Fibroblast of mammary gland (primary cell): ENCODE results near the gene CARS2.
"Not testable (repeated sequence)": the region's sequence is repeated elsewhere in the genome, so short reads cannot be mapped to it uniquely, and the experiment has no call there.

Experiments used
- DNase-seq: peaks from one replicate; pipeline ENCODE4 v3.0.0-alpha.2; 2010; ENCODE audit warnings: low read depth
- H3K4me3 ChIP-seq: 2 replicates; pipeline ENCODE4 v1.5.1; 2011; ENCODE audit warnings: low read depth, mild to moderate bottlenecking, low read length, moderate library complexity; ENCODE audit not compliant: control insufficient read depth
- TF ChIP-seq, protein P1 (sequence below): conservative IDR thresholded peaks from 2 replicates; pipeline ENCODE4 v1.5.1; 2011; ENCODE audit warnings: low read depth, low read length, inconsistent platforms; ENCODE audit not compliant: control insufficient read depth, insufficient read depth

Gene CARS2

DNA sequence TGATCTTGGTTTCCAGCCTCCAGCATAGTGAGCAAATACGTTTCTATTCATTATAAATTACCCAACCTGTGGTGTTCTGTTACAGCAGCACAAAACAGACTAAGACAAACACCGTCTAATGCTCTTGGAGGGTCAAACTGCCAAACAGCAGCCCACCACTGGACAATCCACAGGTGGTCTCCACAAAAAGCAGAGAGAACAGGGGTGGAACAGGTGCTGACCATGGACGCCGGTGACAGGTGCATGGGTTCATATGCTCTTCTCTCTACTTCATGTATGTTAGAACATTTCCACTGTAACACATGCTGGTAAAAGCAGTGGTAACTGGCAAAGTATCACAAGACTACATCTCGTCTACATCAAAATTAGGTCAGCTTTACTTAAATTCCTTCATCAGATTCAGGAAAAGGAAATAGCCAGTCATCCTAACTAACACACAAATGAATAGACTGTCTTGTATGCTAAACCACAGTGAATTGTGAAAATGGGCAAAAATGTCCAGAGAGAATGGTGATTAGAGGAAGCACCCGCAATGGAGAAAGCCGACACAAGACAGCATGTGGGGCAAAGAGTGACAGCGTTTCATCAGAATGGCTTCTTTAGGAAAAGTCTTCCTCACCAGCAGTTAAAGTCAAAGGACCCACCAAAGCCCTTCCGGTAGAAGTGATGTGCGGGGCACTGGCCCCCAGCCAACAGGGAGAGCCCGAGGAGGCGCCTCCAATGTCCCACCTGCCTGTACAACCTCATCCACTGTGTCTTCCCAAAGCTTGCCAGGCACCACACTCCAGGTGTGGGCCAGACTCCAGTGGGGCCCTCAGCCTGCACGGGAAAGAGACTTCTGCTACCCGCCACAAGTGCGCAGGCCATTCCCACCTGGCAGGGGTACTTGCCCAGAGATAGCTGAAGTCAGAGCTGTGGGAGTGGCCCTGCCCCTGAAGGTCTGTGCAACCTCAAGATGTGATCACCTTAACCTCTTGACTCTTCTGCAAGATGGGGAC lies 6.5 kb downstream of the CARS2 start:
- H3K4me3 ChIP-seq = no peak overlapping the region
- TF ChIP-seq, protein P1, sequence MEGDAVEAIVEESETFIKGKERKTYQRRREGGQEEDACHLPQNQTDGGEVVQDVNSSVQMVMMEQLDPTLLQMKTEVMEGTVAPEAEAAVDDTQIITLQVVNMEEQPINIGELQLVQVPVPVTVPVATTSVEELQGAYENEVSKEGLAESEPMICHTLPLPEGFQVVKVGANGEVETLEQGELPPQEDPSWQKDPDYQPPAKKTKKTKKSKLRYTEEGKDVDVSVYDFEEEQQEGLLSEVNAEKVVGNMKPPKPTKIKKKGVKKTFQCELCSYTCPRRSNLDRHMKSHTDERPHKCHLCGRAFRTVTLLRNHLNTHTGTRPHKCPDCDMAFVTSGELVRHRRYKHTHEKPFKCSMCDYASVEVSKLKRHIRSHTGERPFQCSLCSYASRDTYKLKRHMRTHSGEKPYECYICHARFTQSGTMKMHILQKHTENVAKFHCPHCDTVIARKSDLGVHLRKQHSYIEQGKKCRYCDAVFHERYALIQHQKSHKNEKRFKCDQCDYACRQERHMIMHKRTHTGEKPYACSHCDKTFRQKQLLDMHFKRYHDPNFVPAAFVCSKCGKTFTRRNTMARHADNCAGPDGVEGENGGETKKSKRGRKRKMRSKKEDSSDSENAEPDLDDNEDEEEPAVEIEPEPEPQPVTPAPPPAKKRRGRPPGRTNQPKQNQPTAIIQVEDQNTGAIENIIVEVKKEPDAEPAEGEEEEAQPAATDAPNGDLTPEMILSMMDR = no peak
- no peak for DNase-seq

DNA sequence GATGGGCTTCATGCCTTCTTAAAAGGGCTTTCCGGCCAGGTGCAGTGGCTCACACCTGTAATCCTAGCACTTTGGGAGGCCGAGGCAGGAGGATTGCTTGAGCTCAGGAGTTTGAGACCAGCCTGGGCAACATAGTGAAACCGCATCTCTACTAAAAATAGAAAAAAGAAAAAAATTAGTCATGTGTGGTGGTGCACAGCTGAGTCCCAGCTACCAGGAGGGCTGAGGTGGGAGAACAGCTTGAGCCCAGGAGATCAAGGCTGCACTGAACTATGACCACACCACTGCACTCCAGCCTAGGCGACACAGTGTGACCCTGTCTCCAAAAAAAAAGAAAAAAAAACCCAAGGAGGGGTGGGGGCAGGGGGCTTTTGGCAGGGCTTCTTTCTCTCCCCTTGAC lies 7.2 kb downstream of the CARS2 start:
- no peak overlapping the region for H3K4me3 ChIP-seq
- TF ChIP-seq, protein P1 = no peak

DNA sequence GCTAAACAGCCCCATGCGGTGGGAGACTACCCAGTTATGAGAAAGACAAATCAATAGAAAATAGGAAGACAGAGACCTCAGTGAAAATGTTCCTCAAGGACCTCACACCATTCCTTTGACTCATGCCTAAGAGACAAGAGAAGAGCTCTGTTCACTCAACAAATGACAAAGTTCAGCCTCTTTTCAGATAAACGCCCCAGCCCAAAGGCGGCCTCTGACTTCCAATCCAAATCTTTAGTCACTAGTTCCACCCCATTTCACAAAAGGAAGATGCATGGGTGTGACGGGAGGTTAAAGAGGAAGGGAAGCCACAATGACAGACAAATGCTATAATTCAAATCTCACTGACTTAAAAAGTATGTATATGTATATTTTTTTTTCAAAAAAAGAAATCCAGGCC lies 8.1 kb downstream of the CARS2 start:
- DNase-seq = no peak
- TF ChIP-seq, protein P1 = no peak
- H3K4me3 ChIP-seq = no peak overlapping the region

More for the DNA sequence above, 7.2 kb downstream of the CARS2 start:
- DNase-seq = no peak

DNA sequence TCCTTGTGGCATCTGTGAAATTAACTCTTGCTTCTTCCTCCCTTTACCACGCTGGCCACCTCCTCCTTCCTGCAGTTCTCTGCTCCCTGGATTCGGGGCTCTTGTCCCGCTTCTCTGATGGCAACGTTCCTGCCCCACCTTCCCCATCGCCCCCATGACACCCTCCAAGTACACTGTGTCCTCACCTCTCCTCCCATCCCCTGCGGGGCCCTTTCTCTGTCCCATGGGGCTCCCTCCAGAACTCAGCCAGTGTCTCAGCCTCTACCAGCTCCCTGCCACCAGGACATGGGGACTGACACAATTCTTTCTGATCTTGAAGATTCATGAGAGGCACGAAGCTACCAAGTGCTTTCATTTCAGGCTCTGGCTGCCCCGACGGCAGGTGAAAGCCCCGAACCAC lies 9.1 kb downstream of the CARS2 start:
- DNase-seq = no peak
- TF ChIP-seq, protein P1 = no peak
- H3K4me3 ChIP-seq = no peak overlapping the region

DNA sequence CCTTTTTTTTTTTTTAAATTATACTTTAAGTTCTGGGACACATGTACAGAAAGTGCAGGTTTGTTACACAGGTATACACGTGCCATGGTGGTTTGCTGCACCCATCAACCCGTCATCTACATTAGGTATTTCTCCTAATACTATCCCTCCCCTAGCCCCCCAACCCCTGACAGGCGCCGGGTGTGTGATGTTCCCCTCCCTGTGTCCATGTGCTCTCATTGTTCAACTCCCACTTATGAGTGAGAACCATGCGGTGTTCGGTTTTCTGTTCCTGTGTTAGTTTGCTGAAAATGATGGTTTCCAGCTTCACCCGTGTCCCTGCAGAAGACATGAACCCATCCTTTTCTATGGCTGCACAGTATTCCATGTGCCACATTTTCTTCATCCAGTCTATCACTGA lies 10.1 kb downstream of the CARS2 start:
- not testable (repeated sequence) for H3K4me3 ChIP-seq, DNase-seq

DNA sequence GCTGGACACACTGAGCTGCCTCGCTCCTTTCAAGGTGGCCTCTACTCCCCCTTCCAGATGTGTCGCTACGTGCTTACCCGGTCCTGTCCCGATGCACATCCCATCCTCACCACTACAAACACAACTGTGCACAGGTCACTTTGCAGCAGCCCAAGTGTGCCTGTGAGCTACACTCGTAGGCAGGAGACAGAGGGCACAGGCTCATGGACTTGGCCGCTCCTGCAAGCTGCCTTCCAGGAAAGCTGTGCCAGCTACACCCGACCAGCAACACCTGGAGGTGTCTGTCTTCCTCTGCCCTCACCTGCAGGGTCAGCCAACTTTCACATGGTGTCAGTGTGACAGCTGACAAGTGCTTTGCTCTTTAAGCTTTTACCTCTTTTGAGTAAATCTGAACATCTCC lies 15.4 kb downstream of the CARS2 start:
- H3K4me3 ChIP-seq = no peak overlapping the region
- TF ChIP-seq, protein P1 = no peak
- DNase-seq = no peak

DNA sequence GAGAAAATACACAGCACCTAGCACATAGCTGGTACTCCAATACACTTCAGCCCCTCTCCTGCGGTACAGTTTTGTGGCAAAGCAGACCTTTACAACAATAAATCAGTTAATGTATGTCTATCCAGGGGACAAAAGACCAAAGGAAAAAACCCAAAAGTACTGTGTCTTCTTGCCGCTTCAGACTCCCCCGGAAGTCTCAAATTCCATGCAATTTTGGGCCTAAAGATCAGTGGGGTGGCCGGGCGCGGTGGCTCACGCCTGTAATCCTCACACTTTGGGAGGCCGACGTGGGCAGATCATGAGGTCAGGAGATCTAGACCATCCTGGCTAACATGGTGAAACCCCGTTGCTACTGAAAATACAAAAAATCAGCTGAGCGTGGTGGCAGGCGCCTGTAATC lies 16.2 kb downstream of the CARS2 start:
- TF ChIP-seq, protein P1 = no peak
- no peak overlapping the region for H3K4me3 ChIP-seq
- DNase-seq = no peak
